ENCODE measurements around the gene RNF144A. TPM values are rescaled to one million over a fixed set of nuclear protein-coding genes. Genes with fewer than 3 reads are reported as not detected.

RNF144A gene
- total RNA-seq, 1 donor: 4.3 TPM

GRCh38 chr2:6879011-6879410 is 38.2 kb upstream of the RNF144A start:
- no peak for DNase-seq (ENCODE audit: low read depth)
- TF ChIP-seq CTCF (IDR thresholded peaks at IDR 0.05; ENCODE audit: insufficient read depth, low read depth, low read length): no peak
- H3K4me3 ChIP-seq (ENCODE audit: low read depth, low read length): no peak overlapping the region

GRCh38 chr2:6880200-6880733 is 36.9 kb upstream of the RNF144A start:
- no peak for TF ChIP-seq CTCF (IDR thresholded peaks at IDR 0.05; ENCODE audit: insufficient read depth, low read depth, low read length)
- no peak for DNase-seq (ENCODE audit: low read depth)
- no peak overlapping the region for H3K4me3 ChIP-seq (ENCODE audit: low read depth, low read length)

- no peak for TF ChIP-seq CTCF (IDR thresholded peaks at IDR 0.05; ENCODE audit: insufficient read depth, low read depth, low read length)
- H3K4me3 ChIP-seq (ENCODE audit: low read depth, low read length): no peak overlapping the region
- DNase-seq (ENCODE audit: low read depth): no peak
These were observed 36.2 kb upstream of the RNF144A start for GRCh38 chr2:6881046-6881445.

GRCh38 chr2:6881516-6881915 is 35.7 kb upstream of the RNF144A start:
- DNase-seq (ENCODE audit: low read depth): no peak
- TF ChIP-seq CTCF (IDR thresholded peaks at IDR 0.05; ENCODE audit: insufficient read depth, low read depth, low read length): no peak

GRCh38 chr2:6883448-6884122 is 33.6 kb upstream of the RNF144A start:
- DNase-seq (ENCODE audit: low read depth): no peak
- TF ChIP-seq CTCF (IDR thresholded peaks at IDR 0.05; ENCODE audit: insufficient read depth, low read depth, low read length): no peak

More at GRCh38 chr2:6881516-6881915, 35.7 kb upstream of the RNF144A start:
- no peak overlapping the region for H3K4me3 ChIP-seq (ENCODE audit: low read depth, low read length)

GRCh38 chr2:6885551-6885950 is 31.7 kb upstream of the RNF144A start:
- TF ChIP-seq CTCF (IDR thresholded peaks at IDR 0.05; ENCODE audit: insufficient read depth, low read depth, low read length): no peak
- H3K4me3 ChIP-seq (ENCODE audit: low read depth, low read length): no peak overlapping the region
- DNase-seq (ENCODE audit: low read depth): no peak

More at GRCh38 chr2:6883448-6884122, 33.6 kb upstream of the RNF144A start:
- no peak overlapping the region for H3K4me3 ChIP-seq (ENCODE audit: low read depth, low read length)

Measured in fibroblast of villous mesenchyme (primary cell).